DMS 273 (cell line): ENCODE data around the gene WASL.
"Not testable (repeated sequence)": the region's sequence is repeated elsewhere in the genome, so short reads cannot be mapped to it uniquely, and the experiment has no call there.

ENCODE experiments used
- DNase-seq: peaks from one replicate; lab custom pipeline; 2025; ENCODE audit not compliant: unreplicated experiment; lab: John Stamatoyannopoulos, UW

The WASL gene

GRCh38 chr7:123634011-123634573, 114.7 kb downstream of the WASL start:
- not testable (repeated sequence) for DNase-seq

DNA sequence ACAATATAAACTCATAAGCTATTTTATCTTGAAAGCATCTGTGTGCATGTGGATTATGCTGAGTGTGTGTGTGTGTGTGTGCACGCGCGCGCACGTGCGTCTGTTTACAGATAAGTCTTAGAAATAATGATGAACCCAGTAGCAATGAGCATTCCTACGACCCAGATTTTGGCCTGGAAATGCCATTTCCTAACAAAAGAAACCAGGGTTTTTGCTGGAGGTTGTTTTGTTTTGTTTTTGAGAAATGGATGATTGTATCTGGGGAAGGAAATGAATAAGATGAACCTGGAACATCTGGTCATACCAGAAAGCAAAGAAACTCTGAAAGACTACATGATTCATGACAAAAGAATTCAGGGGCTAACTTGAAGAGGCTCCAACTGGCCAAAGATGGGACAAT, 115.2 kb downstream of the WASL start:
- no peak for DNase-seq

- no peak for DNase-seq
Observed at GRCh38 chr7:123632808-123633207, 116.0 kb downstream of the WASL start.
